Activated naive CD4-positive, alpha-beta T cell treated with anti-CD3 and anti-CD28 coated beads for 36 hours (primary cell): ENCODE results near the gene EAF1. TPM values are rescaled to one million over a fixed set of nuclear protein-coding genes. Genes with fewer than 3 reads are reported as not detected.
"Not testable (repeated sequence)": the region's sequence is repeated elsewhere in the genome, so short reads cannot be mapped to it uniquely, and the experiment has no call there.

Source experiments
- CTCF ChIA-PET: fragments of 350-600 bp; sonication (Branson Sonifier 250); formaldehyde crosslinking; loops from one replicate; lab custom pipeline; 2021; ENCODE audit warnings: antibody characterized with exemption; lab: Charles Lee
- DNase-seq: peaks from one replicate; pipeline ENCODE4 v3.0.0-alpha.2; 2020
- H3K27ac Mint-ChIP-seq: one replicate; pipeline ENCODE4 v1.8.0; 2021; ENCODE audit warnings: mild to moderate bottlenecking, mixed read lengths
- H3K27me3 Mint-ChIP-seq: one replicate; pipeline ENCODE4 v1.8.0; 2021; ENCODE audit warnings: low read depth, mixed read lengths
- H3K36me3 Mint-ChIP-seq: one replicate; pipeline ENCODE4 v1.8.0; 2021; ENCODE audit warnings: low read depth, mixed read lengths
- H3K4me1 Mint-ChIP-seq: one replicate; pipeline ENCODE4 v1.8.0; 2021; ENCODE audit warnings: low read depth, mixed read lengths
- H3K4me3 Mint-ChIP-seq: one replicate; pipeline ENCODE4 v1.8.0; 2021; ENCODE audit warnings: mild to moderate bottlenecking, moderate library complexity, mixed read lengths
- H3K9me3 Mint-ChIP-seq: one replicate; pipeline ENCODE4 v1.8.0; 2021; ENCODE audit warnings: mixed read lengths
- intact Hi-C: fragments of 100-400 bp; cut with micrococcal nuclease; formaldehyde crosslinking; loops from one replicate; pipeline ENCODE4 v1.15.1; 2023
- total RNA-seq, 2 experiments: library from RNA; stranded (reverse); gene quantifications; one replicate each; pipeline ENCODE4 v1.2.3, GENCODE V29; 2021

EAF1 gene
- total RNA-seq, 2 experiments from 2014 or later, result 19.5 to 20.6 TPM

DNA sequence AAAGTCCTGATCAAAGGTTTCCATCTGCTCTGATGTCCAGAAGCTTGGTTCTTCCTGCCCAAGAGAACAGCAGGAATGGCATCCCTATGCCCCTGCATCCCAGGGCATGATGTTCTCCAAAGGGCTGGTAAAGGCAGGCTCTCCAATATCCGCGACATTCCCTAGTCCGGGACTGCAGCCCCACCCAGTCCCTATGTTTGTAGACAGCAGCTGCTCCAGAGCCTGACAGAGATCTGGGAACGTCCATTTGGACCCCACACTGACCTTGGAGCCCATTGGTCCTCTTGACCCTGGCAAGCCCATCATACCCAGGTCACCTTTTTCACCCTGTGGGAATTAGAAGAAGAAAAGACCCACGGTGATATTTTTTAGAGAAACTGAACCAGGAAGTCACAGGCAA lies 47.8 kb downstream of the EAF1 start:
- H3K36me3 Mint-ChIP-seq, result no peaks in the 10 kb centered on the region
- CTCF ChIA-PET, result no interaction called here

DNA sequence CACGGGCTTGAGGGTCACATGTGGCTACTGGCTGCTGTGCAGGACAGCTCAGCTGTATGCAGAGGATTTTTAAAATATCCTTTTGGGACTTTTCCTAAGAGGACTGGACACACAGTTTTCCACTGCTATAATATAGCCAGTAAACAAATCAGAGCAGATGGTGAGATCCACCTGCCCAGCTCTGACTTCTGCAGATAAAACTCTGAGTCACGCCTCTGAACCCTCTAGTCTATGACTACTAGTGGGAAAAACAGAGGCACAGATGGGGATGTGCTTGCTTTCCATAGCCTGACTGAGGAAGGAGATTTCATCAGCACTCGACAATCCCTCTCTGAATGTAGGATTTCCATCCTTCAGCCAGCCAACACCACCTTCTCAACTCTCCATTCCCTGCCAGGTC lies 49.0 kb downstream of the EAF1 start:
- intact Hi-C loops, result no loop called here
- H3K36me3 Mint-ChIP-seq, result no peaks in the 10 kb centered on the region
- DNase-seq, result no peak
- H3K4me1 Mint-ChIP-seq, result no peaks in the 10 kb centered on the region
- H3K4me3 Mint-ChIP-seq, result no peak overlapping the region
- H3K27ac Mint-ChIP-seq, result no peak overlapping the region
- H3K9me3 Mint-ChIP-seq, result no peaks in the 10 kb centered on the region
- no peaks in the 10 kb centered on the region for H3K27me3 Mint-ChIP-seq
- CTCF ChIA-PET, result no interaction called here

More for the DNA sequence above, 47.8 kb downstream of the EAF1 start:
- intact Hi-C loops, result no loop called here
- H3K9me3 Mint-ChIP-seq, result no peaks in the 10 kb centered on the region
- DNase-seq, result no peak
- no peaks in the 10 kb centered on the region for H3K4me1 Mint-ChIP-seq
- no peak overlapping the region for H3K27ac Mint-ChIP-seq
- no peak overlapping the region for H3K4me3 Mint-ChIP-seq
- no peaks in the 10 kb centered on the region for H3K27me3 Mint-ChIP-seq

DNA sequence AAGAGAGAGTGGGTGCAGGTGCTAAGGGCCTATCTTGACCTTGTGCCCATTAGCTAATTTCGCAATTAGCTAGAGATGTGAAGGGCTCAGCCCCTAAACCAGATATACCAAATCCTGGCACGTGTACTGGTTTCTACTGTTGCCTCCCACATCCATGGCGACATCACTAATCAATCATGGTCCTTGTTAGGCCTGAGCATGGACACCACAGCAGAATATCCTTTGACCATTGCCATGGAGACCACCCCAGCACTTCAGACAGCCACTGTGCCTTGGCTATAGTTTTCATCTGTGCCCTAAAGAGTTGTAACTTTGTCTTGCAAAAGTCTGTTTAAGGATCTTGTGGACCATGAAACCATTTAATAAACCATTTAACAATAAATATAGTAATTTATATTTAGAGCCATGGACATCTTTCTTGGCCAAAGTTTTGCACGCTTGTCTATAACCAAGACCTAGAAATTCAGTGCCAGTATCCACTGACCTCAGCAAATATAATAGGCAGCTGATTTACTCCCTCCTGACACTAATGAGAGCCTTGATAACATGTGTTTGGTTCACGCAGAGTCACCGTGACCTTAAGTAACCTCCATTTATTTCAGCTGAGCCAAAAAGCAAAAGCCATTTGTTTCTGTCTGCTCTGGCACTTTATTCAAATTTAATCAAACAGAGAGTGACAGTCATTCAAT lies 50.7 kb downstream of the EAF1 start:
- CTCF ChIA-PET, result no interaction called here
- no peaks in the 10 kb centered on the region for H3K36me3 Mint-ChIP-seq
- H3K27me3 Mint-ChIP-seq, result no peaks in the 10 kb centered on the region
- no peaks in the 10 kb centered on the region for H3K9me3 Mint-ChIP-seq
- no peak overlapping the region for H3K27ac Mint-ChIP-seq
- H3K4me3 Mint-ChIP-seq, result no peak overlapping the region
- intact Hi-C loops, result no loop called here
- no peaks in the 10 kb centered on the region for H3K4me1 Mint-ChIP-seq
- DNase-seq, result no peak

DNA sequence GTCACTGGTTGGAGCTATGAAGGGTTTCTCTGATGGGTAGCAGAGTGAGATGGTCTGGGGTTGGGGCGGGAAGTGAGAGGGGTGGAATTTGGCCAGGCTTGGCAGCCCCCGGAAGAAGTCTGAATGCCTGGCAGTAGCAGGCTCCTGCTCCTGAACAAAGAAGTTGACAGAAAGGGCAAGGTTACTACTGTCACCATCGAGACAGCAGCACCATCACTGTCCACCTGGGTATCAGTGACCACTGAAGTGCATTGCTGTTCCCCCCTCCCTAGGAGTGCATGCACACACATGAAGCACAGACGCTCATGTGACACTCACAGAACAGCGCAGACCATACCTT lies 51.2 kb downstream of the EAF1 start:
- H3K27ac Mint-ChIP-seq, result no peak overlapping the region
- no peak for DNase-seq
- no peaks in the 10 kb centered on the region for H3K36me3 Mint-ChIP-seq
- H3K4me3 Mint-ChIP-seq, result no peak overlapping the region
- CTCF ChIA-PET, result interaction anchor here (0.7 kb wide), 1 partner anchor 12 kb away, joined by 3 read pairs; no protein-coding TSS in a partner anchor
- intact Hi-C loops, result no loop called here
- no peaks in the 10 kb centered on the region for H3K27me3 Mint-ChIP-seq
- no peaks in the 10 kb centered on the region for H3K4me1 Mint-ChIP-seq
- no peaks in the 10 kb centered on the region for H3K9me3 Mint-ChIP-seq

DNA sequence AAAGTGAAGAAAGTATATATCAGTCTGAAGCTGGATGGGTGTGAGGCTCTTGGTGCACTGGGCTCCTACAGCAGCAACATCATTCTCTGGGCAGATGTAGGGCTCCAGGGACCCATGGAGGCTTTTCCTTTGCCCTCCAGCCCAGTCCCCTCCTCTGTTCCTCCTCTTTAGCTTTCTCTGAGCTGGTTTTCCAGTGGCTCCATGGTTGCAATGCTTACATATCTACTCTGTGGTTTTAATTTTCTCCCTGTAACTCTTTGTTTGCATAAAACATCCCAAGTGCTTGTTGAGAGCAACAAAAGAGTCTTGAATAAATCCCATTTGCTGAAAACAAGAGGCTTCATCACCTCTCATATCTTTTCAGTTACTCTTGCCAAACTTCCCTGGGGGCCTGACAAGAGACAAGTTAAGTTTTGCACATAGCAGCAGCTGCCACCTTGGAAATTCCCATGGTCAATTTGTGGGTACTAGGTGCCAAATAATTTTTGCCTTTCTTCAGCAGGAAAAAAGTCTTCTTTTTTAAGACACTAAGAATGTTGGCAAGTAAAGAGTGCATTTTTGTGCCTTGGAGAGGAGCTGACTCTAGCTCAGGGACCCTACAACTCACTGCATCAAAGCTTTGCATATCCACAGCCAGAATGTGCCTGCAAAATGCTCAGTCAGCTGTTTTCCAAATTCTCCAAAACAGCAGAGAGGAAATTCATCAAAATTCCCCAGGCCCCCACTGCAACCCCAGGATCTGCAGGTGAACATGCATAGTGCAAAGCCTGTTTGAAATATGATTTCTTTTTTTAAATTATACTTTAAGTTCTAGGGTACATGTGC lies 52.2 kb downstream of the EAF1 start:
- no peaks in the 10 kb centered on the region for H3K4me1 Mint-ChIP-seq
- no peak for DNase-seq
- intact Hi-C loops, result no loop called here
- H3K9me3 Mint-ChIP-seq, result no peaks in the 10 kb centered on the region
- no peak overlapping the region for H3K4me3 Mint-ChIP-seq
- H3K27me3 Mint-ChIP-seq, result no peaks in the 10 kb centered on the region
- no peak overlapping the region for H3K27ac Mint-ChIP-seq
- CTCF ChIA-PET, result no interaction called here
- no peaks in the 10 kb centered on the region for H3K36me3 Mint-ChIP-seq

DNA sequence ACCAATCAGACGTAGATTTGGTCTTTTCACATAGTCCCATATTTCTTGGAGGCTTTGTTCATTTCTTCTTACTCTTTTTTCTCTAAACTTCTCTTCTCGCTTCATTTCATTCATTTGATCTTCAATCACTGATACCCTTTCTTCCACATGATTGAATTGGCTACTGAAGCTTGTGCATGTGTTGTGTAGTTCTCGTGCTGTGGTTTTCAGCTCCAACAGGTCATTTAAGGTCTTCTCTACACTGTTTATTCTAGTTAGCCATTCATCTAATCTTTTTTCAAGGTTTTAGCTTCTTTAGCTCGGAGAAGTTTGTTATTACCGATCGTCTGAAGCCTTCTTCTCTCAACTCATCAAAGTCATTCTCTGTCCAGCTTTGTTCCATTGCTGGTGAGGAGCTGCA lies 57.2 kb downstream of the EAF1 start:
- H3K4me3 Mint-ChIP-seq, H3K36me3 Mint-ChIP-seq, H3K4me1 Mint-ChIP-seq, CTCF ChIA-PET, H3K9me3 Mint-ChIP-seq, intact Hi-C loops, H3K27ac Mint-ChIP-seq, H3K27me3 Mint-ChIP-seq, DNase-seq: not testable (repeated sequence)

DNA sequence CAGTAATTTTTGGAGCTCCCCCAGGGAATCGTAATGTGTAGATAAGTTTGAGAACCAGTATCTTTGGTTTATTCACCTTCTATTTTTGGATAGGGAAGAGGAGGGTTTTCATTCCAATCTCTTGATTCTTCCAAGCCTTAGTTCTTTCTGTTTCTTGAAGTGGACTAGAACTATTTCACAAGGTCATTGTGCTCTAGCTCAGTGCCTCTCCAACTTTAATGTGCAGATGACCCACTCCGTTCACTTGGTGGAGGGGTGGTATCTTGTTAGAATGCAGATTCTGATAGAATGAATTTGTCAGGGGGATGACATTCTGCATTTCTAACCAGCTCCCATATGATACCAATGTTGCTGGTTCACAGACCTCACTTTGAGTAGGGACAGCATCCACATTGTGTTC lies 58.6 kb downstream of the EAF1 start:
- H3K9me3 Mint-ChIP-seq, result no peaks in the 10 kb centered on the region
- CTCF ChIA-PET, result no interaction called here
- DNase-seq, result no peak
- intact Hi-C loops, result no loop called here
- no peak overlapping the region for H3K27ac Mint-ChIP-seq
- no peaks in the 10 kb centered on the region for H3K36me3 Mint-ChIP-seq
- H3K4me3 Mint-ChIP-seq, result no peak overlapping the region
- no peaks in the 10 kb centered on the region for H3K27me3 Mint-ChIP-seq
- no peaks in the 10 kb centered on the region for H3K4me1 Mint-ChIP-seq

DNA sequence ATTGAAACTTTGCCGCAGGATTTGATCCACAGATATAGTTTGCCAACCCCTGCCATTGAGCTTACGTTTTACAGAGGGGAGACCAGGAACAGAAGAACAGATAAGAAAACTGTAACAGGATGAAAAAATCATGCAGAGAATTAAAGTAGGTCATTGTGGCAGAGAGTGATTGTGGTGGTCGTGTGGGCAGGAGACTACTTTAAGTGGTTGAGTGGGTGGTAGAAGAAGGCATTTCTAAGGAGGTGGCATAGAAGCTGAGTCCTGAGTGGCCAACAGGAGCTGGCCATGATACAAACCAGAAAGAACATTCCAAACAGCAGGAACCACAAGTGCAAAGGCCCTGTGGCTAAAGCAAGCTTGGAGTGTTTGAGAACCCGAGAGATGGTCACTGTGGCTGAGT lies 59.6 kb downstream of the EAF1 start:
- H3K36me3 Mint-ChIP-seq, result no peaks in the 10 kb centered on the region
- H3K4me3 Mint-ChIP-seq, result no peak overlapping the region
- no peak overlapping the region for H3K27ac Mint-ChIP-seq
- no peaks in the 10 kb centered on the region for H3K9me3 Mint-ChIP-seq
- intact Hi-C loops, result no loop called here
- CTCF ChIA-PET, result no interaction called here
- no peak for DNase-seq
- H3K4me1 Mint-ChIP-seq, result no peaks in the 10 kb centered on the region
- H3K27me3 Mint-ChIP-seq, result no peaks in the 10 kb centered on the region

DNA sequence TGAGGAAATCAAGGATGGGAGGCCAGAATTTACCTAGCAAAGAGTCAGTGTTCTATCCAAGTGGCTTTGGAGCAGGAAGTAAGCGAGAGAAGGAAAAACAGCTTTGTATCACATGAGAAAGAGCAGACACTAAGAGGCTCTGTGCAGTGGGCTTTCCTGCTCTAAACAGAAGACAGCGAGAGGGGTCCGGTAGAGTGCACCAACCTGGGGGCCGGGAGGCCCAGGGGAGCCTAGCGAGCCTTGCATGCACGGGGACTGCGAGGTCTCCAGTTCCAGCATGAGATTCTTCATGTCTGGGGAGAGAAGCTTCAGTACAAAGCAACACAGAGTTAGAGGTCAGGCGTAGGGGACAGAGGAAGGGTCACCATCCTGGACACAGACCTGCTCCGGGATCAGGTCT lies 60.6 kb downstream of the EAF1 start:
- no peak for DNase-seq
- Mint-ChIP-seq H3K4me3 (no peak overlapping the region), H3K27me3 (no peaks in the 10 kb centered on the region), H3K9me3 (no peaks in the 10 kb centered on the region), H3K36me3 (no peaks in the 10 kb centered on the region), H3K27ac (no peak overlapping the region), H3K4me1 (no peaks in the 10 kb centered on the region)
- CTCF ChIA-PET, result no interaction called here
- intact Hi-C loops, result no loop called here

DNA sequence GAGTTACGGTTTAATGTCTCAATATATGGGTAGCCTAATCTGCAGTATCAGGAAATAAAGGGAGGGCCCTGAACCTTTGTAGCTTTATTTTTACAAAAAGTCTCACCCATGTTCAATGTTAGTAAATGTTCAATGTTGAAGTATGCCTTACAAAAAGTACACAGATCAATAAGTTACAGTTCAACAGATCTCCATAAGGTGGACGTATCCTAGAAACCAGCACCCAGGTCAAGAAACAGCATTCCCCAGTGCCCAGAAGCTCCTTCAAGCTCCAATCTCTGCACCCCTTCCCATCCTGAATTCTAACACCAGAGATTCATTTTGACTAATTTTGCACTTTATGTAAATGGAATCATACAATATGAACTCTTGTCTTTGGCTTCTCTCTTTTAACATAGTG lies 62.8 kb downstream of the EAF1 start:
- intact Hi-C loops, result no loop called here
- H3K27ac Mint-ChIP-seq, result no peak overlapping the region
- CTCF ChIA-PET, result no interaction called here
- no peak for DNase-seq
- no peaks in the 10 kb centered on the region for H3K4me1 Mint-ChIP-seq
- no peak overlapping the region for H3K4me3 Mint-ChIP-seq
- no peaks in the 10 kb centered on the region for H3K36me3 Mint-ChIP-seq
- no peaks in the 10 kb centered on the region for H3K27me3 Mint-ChIP-seq
- no peaks in the 10 kb centered on the region for H3K9me3 Mint-ChIP-seq

DNA sequence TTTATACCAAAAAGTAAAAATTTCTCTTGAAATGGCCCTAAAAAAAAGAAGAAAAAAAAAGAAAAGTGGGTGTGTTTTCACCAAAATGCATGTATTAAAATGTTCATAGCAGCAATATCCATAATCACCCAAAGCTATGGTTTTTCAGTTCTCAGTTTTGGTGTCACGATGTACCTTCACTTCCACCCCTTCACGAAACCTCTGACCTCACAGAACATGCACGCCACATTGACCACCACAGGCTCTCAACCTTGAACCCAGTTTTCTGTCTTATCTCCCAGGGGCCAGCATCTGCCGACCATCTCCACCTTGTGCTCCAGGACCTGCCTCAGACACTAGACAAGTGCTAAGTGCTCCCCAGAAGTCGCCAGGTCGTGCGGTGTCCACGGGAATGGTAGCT lies 63.7 kb downstream of the EAF1 start:
- CTCF ChIA-PET, result no interaction called here
- Mint-ChIP-seq H3K4me1 (no peaks in the 10 kb centered on the region), H3K27me3 (no peaks in the 10 kb centered on the region), H3K27ac (no peak overlapping the region), H3K9me3 (no peaks in the 10 kb centered on the region), H3K36me3 (no peaks in the 10 kb centered on the region), H3K4me3 (no peak overlapping the region)
- intact Hi-C loops, result no loop called here
- DNase-seq, result no peak
